Type B pancreatic cell (in vitro differentiated cells): ENCODE data around the gene RBM14. TPM values are rescaled to one million over a fixed set of nuclear protein-coding genes. Genes with fewer than 3 reads are reported as not detected.

Experiments used
- DNase-seq: peaks from one replicate; pipeline ENCODE4 v3.0.0; 2021; ENCODE audit warnings: mixed read lengths; ENCODE audit not compliant: unreplicated experiment; ENCODE audit errors: extremely low spot score
- H3K27ac Mint-ChIP-seq: 2 replicates; pipeline ENCODE4 v1.8.0; 2021; ENCODE audit warnings: mild to moderate bottlenecking, mixed read lengths
- H3K27me3 Mint-ChIP-seq: 2 replicates; pipeline ENCODE4 v1.8.0; 2021; ENCODE audit warnings: mixed read lengths
- H3K36me3 Mint-ChIP-seq: 2 replicates; pipeline ENCODE4 v1.8.0; 2021; ENCODE audit warnings: mixed read lengths
- H3K4me1 Mint-ChIP-seq: one replicate; pipeline ENCODE4 v1.8.0; 2021; ENCODE audit warnings: mixed read lengths; ENCODE audit not compliant: unreplicated experiment
- H3K4me3 Mint-ChIP-seq: 2 replicates; pipeline ENCODE4 v1.8.0; 2021; ENCODE audit warnings: mild to moderate bottlenecking, mixed read lengths
- H3K9me3 Mint-ChIP-seq: 2 replicates; pipeline ENCODE4 v1.8.0; 2021; ENCODE audit warnings: mixed read lengths
- total RNA-seq: library from RNA; stranded (reverse); gene quantifications from 2 replicates; pipeline ENCODE4 v1.2.1, GENCODE V29; 2021; ENCODE audit warnings: low replicate concordance
- TF ChIP-seq, protein P1 (sequence below): fragments of 200-600 bp; sonication (generic); conservative IDR thresholded peaks from 2 replicates; pipeline ENCODE4 v1.5.0; 2021; ENCODE audit warnings: antibody characterized with exemption, mild to moderate bottlenecking

RBM14 gene
- total RNA-seq, 1 donor from 2014 or later: 128 TPM

DNA sequence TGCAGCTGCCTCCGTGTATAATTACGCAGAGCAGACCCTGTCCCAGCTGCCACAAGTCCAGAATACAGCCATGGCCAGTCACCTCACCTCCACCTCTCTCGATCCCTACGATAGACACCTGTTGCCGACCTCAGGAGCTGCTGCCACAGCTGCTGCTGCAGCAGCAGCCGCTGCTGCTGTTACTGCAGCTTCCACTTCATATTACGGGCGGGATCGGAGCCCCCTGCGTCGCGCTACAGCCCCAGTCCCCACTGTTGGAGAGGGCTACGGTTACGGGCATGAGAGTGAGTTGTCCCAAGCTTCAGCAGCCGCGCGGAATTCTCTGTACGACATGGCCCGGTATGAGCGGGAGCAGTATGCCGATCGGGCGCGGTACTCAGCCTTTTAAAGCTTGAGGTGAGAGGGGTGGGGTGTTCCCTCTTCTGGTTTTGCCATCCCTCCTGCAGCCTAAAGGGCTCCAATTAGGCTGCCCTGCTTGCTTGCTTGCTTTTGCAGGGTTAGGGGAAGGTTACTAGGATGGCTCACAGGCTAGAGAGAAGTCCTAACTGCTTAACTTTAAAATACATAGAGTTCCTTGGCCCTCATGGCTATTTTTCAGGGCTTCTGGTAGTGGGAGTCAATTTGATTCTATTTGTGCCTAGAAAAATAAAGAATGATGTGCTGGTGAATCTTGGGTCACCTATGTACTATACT lies 27.5 kb downstream of the RBM14 start:
- Mint-ChIP-seq H3K36me3 (peaks cover 71% of the 10 kb centered on the region), H3K9me3 (no peaks in the 10 kb centered on the region), H3K27me3 (no peaks in the 10 kb centered on the region), H3K27ac (no peak overlapping the region), H3K4me3 (peak overlapping the region; percentile 99), H3K4me1 (peaks cover 48% of the 10 kb centered on the region)
- TF ChIP-seq, protein P1, sequence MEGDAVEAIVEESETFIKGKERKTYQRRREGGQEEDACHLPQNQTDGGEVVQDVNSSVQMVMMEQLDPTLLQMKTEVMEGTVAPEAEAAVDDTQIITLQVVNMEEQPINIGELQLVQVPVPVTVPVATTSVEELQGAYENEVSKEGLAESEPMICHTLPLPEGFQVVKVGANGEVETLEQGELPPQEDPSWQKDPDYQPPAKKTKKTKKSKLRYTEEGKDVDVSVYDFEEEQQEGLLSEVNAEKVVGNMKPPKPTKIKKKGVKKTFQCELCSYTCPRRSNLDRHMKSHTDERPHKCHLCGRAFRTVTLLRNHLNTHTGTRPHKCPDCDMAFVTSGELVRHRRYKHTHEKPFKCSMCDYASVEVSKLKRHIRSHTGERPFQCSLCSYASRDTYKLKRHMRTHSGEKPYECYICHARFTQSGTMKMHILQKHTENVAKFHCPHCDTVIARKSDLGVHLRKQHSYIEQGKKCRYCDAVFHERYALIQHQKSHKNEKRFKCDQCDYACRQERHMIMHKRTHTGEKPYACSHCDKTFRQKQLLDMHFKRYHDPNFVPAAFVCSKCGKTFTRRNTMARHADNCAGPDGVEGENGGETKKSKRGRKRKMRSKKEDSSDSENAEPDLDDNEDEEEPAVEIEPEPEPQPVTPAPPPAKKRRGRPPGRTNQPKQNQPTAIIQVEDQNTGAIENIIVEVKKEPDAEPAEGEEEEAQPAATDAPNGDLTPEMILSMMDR: no peak
- DNase-seq: no peak

DNA sequence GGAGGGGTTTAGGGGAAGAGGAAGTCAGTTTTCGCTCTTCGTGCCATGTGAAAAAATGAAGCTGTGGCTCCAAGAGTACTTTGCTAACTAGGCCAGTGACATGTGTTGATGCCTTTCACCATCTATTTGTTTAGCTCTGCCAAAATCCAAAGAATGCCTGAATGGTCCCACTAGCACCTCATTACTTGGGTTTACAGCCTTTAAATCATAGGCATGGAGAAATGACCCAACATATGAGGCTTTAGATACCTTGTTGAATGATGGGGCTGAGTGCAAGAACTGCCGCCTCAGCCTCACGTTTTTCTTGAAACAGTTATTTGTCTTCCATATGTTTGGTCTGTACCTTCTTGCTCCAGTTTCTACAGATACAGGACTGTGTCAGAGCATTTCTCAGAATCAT lies 30.4 kb downstream of the RBM14 start:
- Mint-ChIP-seq H3K9me3 (no peaks in the 10 kb centered on the region), H3K4me3 (no peak overlapping the region), H3K27ac (no peak overlapping the region), H3K4me1 (peaks cover 31% of the 10 kb centered on the region), H3K27me3 (no peaks in the 10 kb centered on the region), H3K36me3 (peaks cover 65% of the 10 kb centered on the region)
- no peak for DNase-seq
- TF ChIP-seq, protein P1: no peak

DNA sequence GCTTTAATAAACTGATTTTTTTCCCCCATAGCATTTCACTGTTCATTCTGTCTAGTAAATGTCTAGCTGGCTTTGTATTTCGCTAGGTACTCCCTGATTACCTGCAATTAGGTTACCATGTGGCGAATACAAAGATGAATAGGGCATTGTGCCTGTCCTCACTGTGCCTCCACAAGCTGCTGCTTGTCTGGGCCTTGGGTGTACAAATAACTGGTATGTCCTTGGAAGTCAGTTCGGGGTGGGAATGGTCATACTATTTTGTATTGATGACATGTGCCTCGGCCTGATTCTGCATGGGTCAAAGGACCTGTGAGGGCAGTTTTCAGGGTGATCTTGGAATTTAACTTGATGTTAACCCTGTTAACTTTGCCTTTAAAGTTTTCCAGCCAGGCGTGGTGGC lies 33.5 kb downstream of the RBM14 start:
- H3K36me3 Mint-ChIP-seq: peaks cover 51% of the 10 kb centered on the region
- no peak overlapping the region for H3K4me3 Mint-ChIP-seq
- TF ChIP-seq, protein P1: no peak
- DNase-seq: no peak
- peaks cover 8% of the 10 kb centered on the region for H3K4me1 Mint-ChIP-seq
- H3K27ac Mint-ChIP-seq: peak overlapping the region; percentile 56
- no peaks in the 10 kb centered on the region for H3K9me3 Mint-ChIP-seq
- no peaks in the 10 kb centered on the region for H3K27me3 Mint-ChIP-seq

DNA sequence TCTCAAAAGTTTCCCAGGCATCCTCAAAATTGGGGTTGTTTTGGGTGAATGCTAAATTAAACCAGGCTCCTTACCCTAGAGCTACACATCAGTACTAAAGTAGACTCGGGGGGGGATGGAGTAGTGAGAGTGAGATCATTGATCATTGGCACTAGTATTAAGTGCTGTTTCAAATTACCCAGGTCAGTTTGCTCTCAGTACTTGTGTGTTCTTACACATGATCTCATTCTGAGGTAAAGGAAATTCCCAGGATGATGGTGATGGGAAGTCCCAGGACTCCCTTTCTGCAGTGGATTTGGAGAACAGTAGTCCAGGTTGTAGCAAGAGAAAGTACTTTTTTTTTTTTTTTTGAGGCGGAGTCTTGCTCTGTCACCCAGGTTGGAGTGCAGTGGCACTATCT lies 34.6 kb downstream of the RBM14 start:
- no peaks in the 10 kb centered on the region for H3K27me3 Mint-ChIP-seq
- no peak overlapping the region for H3K4me3 Mint-ChIP-seq
- peaks cover 4% of the 10 kb centered on the region for H3K4me1 Mint-ChIP-seq
- TF ChIP-seq, protein P1: no peak
- DNase-seq: no peak
- H3K9me3 Mint-ChIP-seq: no peaks in the 10 kb centered on the region
- H3K27ac Mint-ChIP-seq: no peak overlapping the region
- H3K36me3 Mint-ChIP-seq: peaks cover 46% of the 10 kb centered on the region

DNA sequence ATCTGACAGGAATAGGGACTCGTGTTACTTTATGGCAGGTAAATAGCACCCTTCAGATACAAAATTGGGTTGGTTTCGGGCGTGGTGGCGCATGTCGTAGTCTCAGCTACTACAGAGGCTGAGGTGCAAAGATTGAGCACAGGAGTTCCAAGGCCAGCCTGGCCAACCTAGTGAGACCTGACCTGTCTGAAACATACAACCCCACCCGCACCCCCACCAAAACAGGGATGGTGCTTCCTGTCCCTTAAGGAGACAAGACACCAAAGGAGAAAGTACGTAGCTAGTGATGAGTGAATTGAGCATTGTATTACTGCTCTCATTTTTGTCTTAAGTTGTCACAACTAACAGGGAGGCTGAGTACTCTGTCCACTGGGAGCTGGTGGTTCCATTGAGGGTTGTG lies 36.2 kb downstream of the RBM14 start:
- TF ChIP-seq, protein P1: no peak
- H3K9me3 Mint-ChIP-seq: no peaks in the 10 kb centered on the region
- no peaks in the 10 kb centered on the region for H3K27me3 Mint-ChIP-seq
- no peak overlapping the region for H3K4me3 Mint-ChIP-seq
- no peak for DNase-seq
- H3K27ac Mint-ChIP-seq: no peak overlapping the region
- peaks cover 4% of the 10 kb centered on the region for H3K4me1 Mint-ChIP-seq
- peaks cover 30% of the 10 kb centered on the region for H3K36me3 Mint-ChIP-seq

DNA sequence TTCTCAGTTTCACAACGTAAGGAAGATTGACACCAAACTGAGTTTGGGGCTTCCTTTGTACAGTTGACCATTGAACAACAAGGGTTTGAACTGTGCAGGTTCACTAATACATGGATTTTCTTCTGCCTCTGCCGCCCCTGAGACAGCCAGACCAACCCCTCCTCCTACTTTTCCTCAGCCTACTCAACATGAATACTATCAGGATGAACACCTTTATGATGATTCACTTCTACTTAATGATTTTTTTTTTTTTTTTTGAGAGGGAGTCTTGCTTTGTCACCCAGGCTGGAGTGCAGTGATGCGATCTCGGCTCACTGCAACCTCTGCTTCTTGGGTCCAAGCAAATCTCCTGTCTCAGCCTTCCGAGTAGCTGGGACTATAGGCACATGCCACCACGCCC lies 36.7 kb downstream of the RBM14 start:
- DNase-seq: no peak
- Mint-ChIP-seq H3K4me1 (peaks cover 4% of the 10 kb centered on the region), H3K9me3 (no peaks in the 10 kb centered on the region), H3K27me3 (no peaks in the 10 kb centered on the region), H3K36me3 (peaks cover 28% of the 10 kb centered on the region), H3K27ac (no peak overlapping the region), H3K4me3 (no peak overlapping the region)
- TF ChIP-seq, protein P1: no peak
